ENCODE measurements around the gene KLHL10.
"Not testable (repeated sequence)": the region's sequence is repeated elsewhere in the genome, so short reads cannot be mapped to it uniquely, and the experiment has no call there.

KLHL10 gene

GRCh38 chr17:41860254-41860931, 22.8 kb downstream of the KLHL10 start:
- DNase-seq, result no peak

GRCh38 chr17:41863074-41863848, 25.6 kb downstream of the KLHL10 start:
- peak; percentile 21 for DNase-seq

GRCh38 chr17:41864498-41864835, 26.8 kb downstream of the KLHL10 start:
- no peak for DNase-seq

GRCh38 chr17:41864836-41865595, 27.4 kb downstream of the KLHL10 start, which contains the start of gene KLHL11:
TSS of gene KLHL11 (minus strand) at chr17:41865423. CDS start at chr17:41865370, 53 bp downstream.
- DNase-seq, result peak; percentile 85

GRCh38 chr17:41865596-41865893, 27.9 kb downstream of the KLHL10 start:
- no peak for DNase-seq

GRCh38 chr17:41868568-41868967, 30.9 kb downstream of the KLHL10 start:
- no peak for DNase-seq

- DNase-seq, result no peak
Observed at GRCh38 chr17:41869426-41869825, 31.8 kb downstream of the KLHL10 start.

GRCh38 chr17:41870097-41870496, 32.5 kb downstream of the KLHL10 start:
- DNase-seq, result no peak

GRCh38 chr17:41870627-41871026, 33.0 kb downstream of the KLHL10 start:
- DNase-seq, result no peak

GRCh38 chr17:41871789-41872188, 34.2 kb downstream of the KLHL10 start:
- no peak for DNase-seq

- no peak for DNase-seq
Observed at GRCh38 chr17:41873559-41874292, 36.1 kb downstream of the KLHL10 start.

- DNase-seq, result not testable (repeated sequence)
Observed at GRCh38 chr17:41874293-41874670, 36.7 kb downstream of the KLHL10 start.

GRCh38 chr17:41880130-41880529, 42.5 kb downstream of the KLHL10 start:
- DNase-seq, result no peak

- DNase-seq, result no peak
Observed at GRCh38 chr17:41882756-41883155, 45.1 kb downstream of the KLHL10 start.

GRCh38 chr17:41885733-41886132, 48.1 kb downstream of the KLHL10 start:
- no peak for DNase-seq

- no peak for DNase-seq
Observed at GRCh38 chr17:41888332-41888965, 50.8 kb downstream of the KLHL10 start.

GRCh38 chr17:41891135-41892020, 53.8 kb downstream of the KLHL10 start:
- no peak for DNase-seq

GRCh38 chr17:41892021-41892376, 54.4 kb downstream of the KLHL10 start:
- no peak for DNase-seq

GRCh38 chr17:41893384-41893783, 55.8 kb downstream of the KLHL10 start:
- no peak for DNase-seq

- DNase-seq, result no peak
Observed at GRCh38 chr17:41894791-41895331, 57.2 kb downstream of the KLHL10 start.

GRCh38 chr17:41895617-41896016, 58.0 kb downstream of the KLHL10 start:
- DNase-seq, result no peak
